Lower leg skin (tissue), 3 donors: Measurements from ENCODE around the gene NBAS.
"Not testable (repeated sequence)": the region's sequence is repeated elsewhere in the genome, so short reads cannot be mapped to it uniquely, and the experiment has no call there.

Experiments used
- CTCF ChIP-seq, 3 donors: fragments of 450-650 bp; IDR thresholded peaks; one replicate each; pipeline ENCODE4 v1.5.1; 2016; ENCODE audit warnings: antibody characterized with exemption in 3 of 3, mild to moderate bottlenecking in 3 of 3, moderate library complexity in 2 of 3
- POLR2A ChIP-seq, 2 donors: fragments of 450-650 bp; IDR thresholded peaks; one replicate each; pipeline ENCODE4 v1.6.1; 2016 to 2017; ENCODE audit warnings: antibody characterized with exemption in 2 of 2, mild to moderate bottlenecking in 1 of 2, moderate library complexity in 1 of 2

- not testable (repeated sequence) for TF ChIP-seq CTCF, POLR2A (IDR thresholded peaks at IDR 0.05)
Observed at GRCh38 chr2:15210542-15210941, 350.6 kb downstream of the NBAS start.
